Skeletal muscle tissue (tissue), 4 donors: Measurements from ENCODE around the gene IL3. TPM values are rescaled to one million over a fixed set of nuclear protein-coding genes. Genes with fewer than 3 reads are reported as not detected.

Experiments used
- H3K27ac ChIP-seq: one replicate; pipeline ENCODE4 v1.7.0; 2013; ENCODE audit warnings: mild to moderate bottlenecking, low read depth, low read length, inconsistent platforms
- H3K27me3 ChIP-seq, 3 donors: one replicate each; pipeline ENCODE4 v1.7.0; 2013; ENCODE audit warnings: low read length in 3 of 3; ENCODE audit not compliant: control insufficient read depth in 3 of 3, insufficient read depth in 3 of 3
- H3K36me3 ChIP-seq, 3 donors: one replicate each; pipeline ENCODE4 v1.7.0; 2013; ENCODE audit warnings: low read length in 3 of 3; ENCODE audit not compliant: control insufficient read depth in 3 of 3, insufficient read depth in 3 of 3
- H3K4me1 ChIP-seq, 3 donors: one replicate each; pipeline ENCODE4 v1.7.0; 2013; ENCODE audit warnings: low read length in 3 of 3, mild to moderate bottlenecking in 3 of 3; ENCODE audit not compliant: control insufficient read depth in 3 of 3, insufficient read depth in 3 of 3
- H3K4me3 ChIP-seq, 3 donors: one replicate each; pipeline ENCODE4 v1.7.0; 2013; ENCODE audit warnings: low read length in 3 of 3
- H3K9ac ChIP-seq, 3 donors: one replicate each; pipeline ENCODE4 v1.7.0; 2013; ENCODE audit warnings: low read length in 3 of 3, mild to moderate bottlenecking in 3 of 3, moderate library complexity in 2 of 3, low read depth in 1 of 3
- H3K9me3 ChIP-seq, 3 donors: one replicate each; pipeline ENCODE4 v1.7.0; 2013; ENCODE audit warnings: low read length in 3 of 3; ENCODE audit not compliant: control insufficient read depth in 3 of 3
- total RNA-seq: library from RNA; depleted of rRNA; stranded (reverse); fragments of >200 nt; gene quantifications from one replicate; pipeline ENCODE4 v1.2.3, GENCODE V29; 2014
- donor health status: Osteomylitis.

The IL3 gene
- total RNA-seq, 1 donor from 2014 or later, result not detected

GRCh38 chr5:132089363-132089762 is 28.9 kb downstream of the IL3 start:
- Histone ChIP-seq H3K27ac (no peak overlapping the region), H3K4me1 (peaks cover 15 to 17% (median 16%) of the 10 kb centered on the region in 3 donors), H3K27me3 (no peaks in the 10 kb centered on the region), H3K36me3 (no peaks in the 10 kb centered on the region), H3K9ac (no peak overlapping the region), H3K4me3 (no peak overlapping the region), H3K9me3 (no peaks in the 10 kb centered on the region)

- H3K4me3 ChIP-seq, result no peak overlapping the region
- H3K27ac ChIP-seq, result no peak overlapping the region
- H3K9ac ChIP-seq, result no peak overlapping the region
- no peaks in the 10 kb centered on the region for H3K27me3 ChIP-seq
- H3K9me3 ChIP-seq, result no peaks in the 10 kb centered on the region
- peaks cover 15 to 17% (median 16%) of the 10 kb centered on the region in 3 donors for H3K4me1 ChIP-seq
- H3K36me3 ChIP-seq, result no peaks in the 10 kb centered on the region
Observed at GRCh38 chr5:132090107-132090506, 29.7 kb downstream of the IL3 start.

- Histone ChIP-seq H3K9me3 (no peaks in the 10 kb centered on the region), H3K27ac (no peak overlapping the region), H3K4me1 (peaks cover 0 to 2% (median 0%) of the 10 kb centered on the region in 3 donors), H3K36me3 (no peaks in the 10 kb centered on the region), H3K4me3 (no peak overlapping the region), H3K27me3 (no peaks in the 10 kb centered on the region), H3K9ac (no peak overlapping the region)
Observed at GRCh38 chr5:132093271-132093670, 32.8 kb downstream of the IL3 start.

GRCh38 chr5:132094393-132095076 is 34.1 kb downstream of the IL3 start:
- Histone ChIP-seq H3K9ac (no peak overlapping the region), H3K4me1 (peaks cover 0 to 2% (median 0%) of the 10 kb centered on the region in 3 donors), H3K4me3 (no peak overlapping the region), H3K9me3 (no peaks in the 10 kb centered on the region), H3K36me3 (no peaks in the 10 kb centered on the region), H3K27ac (no peak overlapping the region), H3K27me3 (no peaks in the 10 kb centered on the region)

GRCh38 chr5:132095077-132095410 is 34.6 kb downstream of the IL3 start:
- no peak overlapping the region for H3K4me3 ChIP-seq
- no peak overlapping the region for H3K27ac ChIP-seq
- H3K9me3 ChIP-seq, result no peaks in the 10 kb centered on the region
- peaks cover 0 to 2% (median 0%) of the 10 kb centered on the region in 3 donors for H3K4me1 ChIP-seq
- H3K9ac ChIP-seq, result no peak overlapping the region
- H3K27me3 ChIP-seq, result no peaks in the 10 kb centered on the region
- H3K36me3 ChIP-seq, result no peaks in the 10 kb centered on the region

- H3K36me3 ChIP-seq, result no peaks in the 10 kb centered on the region
- no peak overlapping the region for H3K4me3 ChIP-seq
- H3K27ac ChIP-seq, result no peak overlapping the region
- H3K4me1 ChIP-seq, result peaks cover 0 to 2% (median 0%) of the 10 kb centered on the region in 3 donors
- no peaks in the 10 kb centered on the region for H3K9me3 ChIP-seq
- H3K27me3 ChIP-seq, result no peaks in the 10 kb centered on the region
- H3K9ac ChIP-seq, result no peak overlapping the region
Observed at GRCh38 chr5:132095424-132095972, 35.0 kb downstream of the IL3 start.

GRCh38 chr5:132096904-132097303 is 36.4 kb downstream of the IL3 start:
- peaks cover 0 to 2% (median 0%) of the 10 kb centered on the region in 3 donors for H3K4me1 ChIP-seq
- no peaks in the 10 kb centered on the region for H3K9me3 ChIP-seq
- no peak overlapping the region for H3K9ac ChIP-seq
- H3K27ac ChIP-seq, result no peak overlapping the region
- H3K36me3 ChIP-seq, result no peaks in the 10 kb centered on the region
- no peak overlapping the region for H3K4me3 ChIP-seq
- H3K27me3 ChIP-seq, result no peaks in the 10 kb centered on the region

GRCh38 chr5:132098151-132098594 is 37.7 kb downstream of the IL3 start:
- Histone ChIP-seq H3K27ac (no peak overlapping the region), H3K36me3 (no peaks in the 10 kb centered on the region), H3K27me3 (no peaks in the 10 kb centered on the region), H3K9me3 (no peaks in the 10 kb centered on the region), H3K4me3 (no peak overlapping the region), H3K4me1 (peaks cover 2 to 6% (median 4%) of the 10 kb centered on the region in 3 donors), H3K9ac (no peak overlapping the region)

- no peak overlapping the region for H3K4me3 ChIP-seq
- no peaks in the 10 kb centered on the region for H3K9me3 ChIP-seq
- no peaks in the 10 kb centered on the region for H3K36me3 ChIP-seq
- no peak overlapping the region for H3K9ac ChIP-seq
- no peak overlapping the region for H3K27ac ChIP-seq
- H3K27me3 ChIP-seq, result no peaks in the 10 kb centered on the region
- peaks cover 7 to 11% (median 8%) of the 10 kb centered on the region in 3 donors for H3K4me1 ChIP-seq
Observed at GRCh38 chr5:132098621-132099020, 38.2 kb downstream of the IL3 start.

GRCh38 chr5:132099076-132099748 is 38.8 kb downstream of the IL3 start:
- Histone ChIP-seq H3K9me3 (no peaks in the 10 kb centered on the region), H3K36me3 (no peaks in the 10 kb centered on the region), H3K27ac (no peak overlapping the region), H3K9ac (no peak overlapping the region), H3K27me3 (no peaks in the 10 kb centered on the region), H3K4me1 (peaks cover 7 to 14% (median 11%) of the 10 kb centered on the region in 3 donors), H3K4me3 (no peak overlapping the region)
